HG03139 (cell line): Measurements from ENCODE around the gene OR2L8.

ENCODE experiments used
- ATAC-seq: cut with Tn5 transposase; IDR thresholded peaks from one replicate; pipeline ENCODE4 v1.9.1; 2021; ENCODE audit not compliant: unreplicated experiment

The OR2L8 gene

GRCh38 chr1:247966532-247967204 is 18.0 kb downstream of the OR2L8 start:
- peak; percentile 71 for ATAC-seq

GRCh38 chr1:247992986-247993385 is 44.3 kb downstream of the OR2L8 start:
- ATAC-seq, result no peak

DNA sequence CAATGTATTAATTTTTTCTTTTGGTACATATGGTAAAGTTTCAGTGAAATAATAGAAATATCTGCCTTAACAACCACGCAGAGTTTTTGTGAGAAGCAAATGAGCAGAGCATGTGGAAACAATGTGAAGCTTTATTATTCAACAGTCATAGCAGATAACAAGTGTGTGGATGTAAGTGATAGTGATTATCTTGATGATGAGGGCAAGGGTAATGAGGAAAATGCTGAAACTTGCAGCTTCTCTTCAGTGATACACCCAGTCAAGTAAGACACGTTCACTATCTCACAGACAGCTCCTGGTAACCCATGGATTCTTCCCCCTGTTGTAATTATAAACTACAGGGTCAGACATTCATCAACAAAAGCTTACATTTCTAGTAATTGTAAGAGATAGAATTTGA is 50.2 kb downstream of the OR2L8 start:
- no peak for ATAC-seq
